ENCODE data around the gene NTN3. TPM values are rescaled to one million over a fixed set of nuclear protein-coding genes. Genes with fewer than 3 reads are reported as not detected.

Gene NTN3
- total RNA-seq, 3 donors from 2014 or later, result 0.44 TPM; not detected in 2

DNA sequence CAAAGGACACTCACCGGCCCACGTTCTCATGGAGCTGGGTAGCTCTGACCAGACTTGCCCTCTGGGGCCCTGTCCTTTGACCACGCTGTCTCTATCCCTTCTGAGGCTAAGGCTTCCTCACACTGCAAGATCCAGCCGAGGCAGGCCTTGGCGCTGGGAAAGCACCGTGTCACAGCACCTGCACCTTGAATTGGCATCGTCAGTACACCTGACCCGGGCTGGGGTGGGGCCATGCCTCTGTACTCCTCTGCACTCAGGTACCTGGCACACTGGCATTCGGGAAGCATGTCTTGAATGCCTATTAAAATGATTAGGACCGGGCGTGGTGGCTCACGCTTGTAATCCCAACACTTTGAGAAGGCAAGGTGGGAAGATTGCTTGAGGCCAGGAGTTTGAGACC lies 9.9 kb downstream of the NTN3 start:
- TF ChIP-seq, protein P1, sequence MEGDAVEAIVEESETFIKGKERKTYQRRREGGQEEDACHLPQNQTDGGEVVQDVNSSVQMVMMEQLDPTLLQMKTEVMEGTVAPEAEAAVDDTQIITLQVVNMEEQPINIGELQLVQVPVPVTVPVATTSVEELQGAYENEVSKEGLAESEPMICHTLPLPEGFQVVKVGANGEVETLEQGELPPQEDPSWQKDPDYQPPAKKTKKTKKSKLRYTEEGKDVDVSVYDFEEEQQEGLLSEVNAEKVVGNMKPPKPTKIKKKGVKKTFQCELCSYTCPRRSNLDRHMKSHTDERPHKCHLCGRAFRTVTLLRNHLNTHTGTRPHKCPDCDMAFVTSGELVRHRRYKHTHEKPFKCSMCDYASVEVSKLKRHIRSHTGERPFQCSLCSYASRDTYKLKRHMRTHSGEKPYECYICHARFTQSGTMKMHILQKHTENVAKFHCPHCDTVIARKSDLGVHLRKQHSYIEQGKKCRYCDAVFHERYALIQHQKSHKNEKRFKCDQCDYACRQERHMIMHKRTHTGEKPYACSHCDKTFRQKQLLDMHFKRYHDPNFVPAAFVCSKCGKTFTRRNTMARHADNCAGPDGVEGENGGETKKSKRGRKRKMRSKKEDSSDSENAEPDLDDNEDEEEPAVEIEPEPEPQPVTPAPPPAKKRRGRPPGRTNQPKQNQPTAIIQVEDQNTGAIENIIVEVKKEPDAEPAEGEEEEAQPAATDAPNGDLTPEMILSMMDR (IDR thresholded peaks at IDR 0.05), result no peak
- peak; percentile 78 to 86 (median 81) for DNase-seq
- intact Hi-C loops (cut with DNase I, micrococcal nuclease), result no loop called here

DNA sequence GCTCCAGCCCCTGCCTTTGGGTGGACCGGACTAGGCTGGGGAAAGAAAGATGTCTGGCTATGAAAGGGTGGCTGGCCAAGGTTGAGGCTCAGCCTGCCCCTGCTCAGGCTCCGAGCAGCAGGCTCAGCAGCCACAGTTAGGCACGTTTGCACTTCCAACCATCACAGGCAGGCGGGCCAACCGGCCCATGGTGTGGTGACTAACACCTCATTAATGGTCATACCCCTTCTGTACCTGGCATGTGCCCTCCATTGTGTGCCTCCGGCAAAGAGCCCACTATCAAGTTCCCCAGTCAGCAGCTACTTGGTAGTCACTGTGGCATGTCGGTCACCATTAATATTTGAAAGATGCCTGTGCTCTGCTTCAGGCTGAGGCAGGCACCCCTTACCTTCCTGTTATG lies 10.6 kb downstream of the NTN3 start:
- ATAC-seq (no peak), DNase-seq (no peak)
- Histone ChIP-seq H3K4me1 (ENCODE audit: low read depth) (peaks cover 12% of the 10 kb centered on the region), H3K4me3 (no peak overlapping the region), H3K9me3 (no peaks in the 10 kb centered on the region), H3K36me3 (ENCODE audit: low read depth) (no peaks in the 10 kb centered on the region)
- TF ChIP-seq, protein P1 (IDR thresholded peaks at IDR 0.05), result no peak
- intact Hi-C loops (cut with DNase I, micrococcal nuclease), result no loop called here

More for the DNA sequence above, 9.9 kb downstream of the NTN3 start:
- Histone ChIP-seq H3K4me1 (ENCODE audit: low read depth) (peaks cover 14% of the 10 kb centered on the region), H3K9me3 (no peaks in the 10 kb centered on the region), H3K4me3 (no peak overlapping the region), H3K36me3 (ENCODE audit: low read depth) (no peaks in the 10 kb centered on the region)
- peak; percentile 94 for ATAC-seq

DNA sequence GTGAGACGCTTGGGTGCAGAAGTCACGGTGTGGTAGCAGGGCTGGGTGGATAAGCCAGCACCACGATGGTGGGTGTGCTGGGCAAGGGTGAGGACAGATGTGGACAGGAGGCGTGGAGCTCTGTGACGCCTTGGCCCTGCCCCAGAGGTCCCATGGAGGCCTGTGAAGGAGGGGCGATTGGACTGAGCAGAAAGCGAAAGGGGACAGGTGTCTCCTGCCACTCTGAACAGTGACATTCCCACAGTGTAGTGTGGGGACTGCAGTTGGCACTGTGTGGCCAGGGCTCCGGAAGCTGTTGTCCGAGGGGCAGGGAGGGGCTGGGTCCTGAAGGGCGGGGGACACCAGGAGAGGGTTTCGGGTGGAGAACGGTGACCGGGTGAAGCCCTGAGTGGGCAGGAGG lies 11.2 kb downstream of the NTN3 start:
- DNase-seq, result no peak
- Histone ChIP-seq H3K9me3 (no peaks in the 10 kb centered on the region), H3K4me3 (no peak overlapping the region), H3K4me1 (ENCODE audit: low read depth) (peaks cover 12% of the 10 kb centered on the region), H3K36me3 (ENCODE audit: low read depth) (no peaks in the 10 kb centered on the region)
- TF ChIP-seq, protein P1 (IDR thresholded peaks at IDR 0.05), result no peak
- ATAC-seq, result no peak
- intact Hi-C loops (cut with DNase I, micrococcal nuclease), result no loop called here

DNA sequence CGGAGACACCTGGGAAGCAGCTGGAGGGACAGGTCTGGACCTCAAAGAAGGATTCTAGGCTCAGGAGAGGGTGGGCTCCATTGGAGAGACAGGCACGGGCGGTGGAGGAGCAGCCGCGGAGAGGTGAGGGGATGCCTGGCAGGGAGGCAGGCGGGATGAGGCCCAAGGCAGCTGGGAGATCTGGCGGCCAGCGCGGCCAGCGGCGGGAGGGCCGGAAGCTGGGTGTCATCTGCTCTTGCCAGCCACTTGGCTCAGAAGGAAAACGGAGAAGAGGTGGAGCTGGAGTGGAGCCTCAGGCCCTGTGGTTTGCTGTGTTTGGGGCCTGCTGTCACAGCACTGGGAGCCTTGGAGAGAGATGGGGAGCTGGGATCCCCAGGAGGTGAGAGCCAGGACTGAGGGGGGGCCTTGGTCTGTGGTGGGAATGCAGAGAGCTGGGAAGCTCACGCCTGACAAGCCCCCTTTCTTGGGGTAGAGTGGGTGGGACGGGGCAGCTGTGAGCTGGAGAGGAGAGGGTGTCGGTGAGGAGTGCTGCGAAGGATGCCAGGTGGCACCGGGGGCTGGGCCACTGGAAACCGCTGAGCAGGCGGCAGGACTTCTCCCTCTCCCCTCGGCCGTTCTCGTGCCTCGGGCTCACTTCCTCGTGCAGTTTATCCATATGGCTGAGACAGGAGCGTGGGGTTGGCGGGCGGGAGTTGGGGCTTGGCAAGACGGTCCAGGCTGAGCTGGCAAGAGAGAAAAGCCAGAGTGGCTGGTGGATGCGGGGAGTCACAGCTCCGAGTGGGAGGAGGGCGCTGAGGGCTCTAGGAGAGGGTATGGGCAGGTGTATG lies 11.8 kb downstream of the NTN3 start:
- intact Hi-C loops (cut with DNase I, micrococcal nuclease), result no loop called here
- TF ChIP-seq, protein P1 (IDR thresholded peaks at IDR 0.05), result no peak
- H3K9me3 ChIP-seq, result no peaks in the 10 kb centered on the region
- ATAC-seq (no peak), DNase-seq (no peak)
- H3K4me1 ChIP-seq (ENCODE audit: low read depth), result peaks cover 12% of the 10 kb centered on the region
- H3K4me3 ChIP-seq, result no peak overlapping the region
- no peaks in the 10 kb centered on the region for H3K36me3 ChIP-seq (ENCODE audit: low read depth)

DNA sequence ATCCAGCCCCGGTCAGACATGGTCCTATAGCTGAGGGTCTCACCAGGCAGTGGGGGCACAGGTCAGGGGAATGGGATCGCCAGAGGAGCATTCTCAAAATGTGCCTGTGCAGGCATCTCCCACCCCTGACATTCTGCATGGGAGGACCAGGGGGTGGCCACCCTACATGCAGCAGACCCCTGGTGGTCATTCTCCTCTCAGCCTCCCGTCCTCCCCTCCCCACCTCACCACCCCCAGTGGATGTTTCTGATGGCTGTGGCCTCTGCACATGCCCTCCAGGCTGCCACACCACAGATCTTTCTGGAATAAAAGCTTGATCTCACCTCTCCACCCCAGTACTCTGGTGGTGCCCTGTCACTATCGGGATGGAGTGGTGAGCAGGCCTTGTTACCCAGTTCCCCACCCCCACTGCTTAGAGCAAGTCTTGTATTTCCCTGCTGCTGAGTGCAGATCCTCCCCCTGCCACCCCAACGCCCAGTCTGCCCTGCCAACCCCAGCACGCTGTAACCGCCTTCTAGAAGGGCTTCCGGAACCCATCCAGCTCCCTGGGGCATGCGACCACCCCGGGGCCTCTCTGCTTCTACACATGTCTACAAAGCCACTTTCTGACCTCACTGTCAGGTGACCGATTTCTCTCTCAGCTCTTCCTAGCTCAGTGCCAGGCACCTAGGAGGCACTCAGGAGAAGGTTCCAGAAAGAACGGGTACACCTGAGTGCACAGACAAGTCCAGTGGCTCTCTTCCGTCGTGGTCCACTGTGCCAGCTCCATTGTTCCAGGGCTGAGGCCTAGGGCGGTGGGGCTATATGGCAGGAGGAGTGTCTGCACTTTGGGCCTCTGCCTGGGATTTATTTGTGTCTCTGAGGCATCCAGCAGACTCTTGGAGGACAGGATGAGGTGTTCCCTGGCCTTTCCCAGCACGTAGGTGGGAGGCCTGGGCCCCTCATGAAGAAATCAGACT lies 13.1 kb downstream of the NTN3 start:
- intact Hi-C loops (cut with DNase I, micrococcal nuclease), result no loop called here
- no peaks in the 10 kb centered on the region for H3K9me3 ChIP-seq
- H3K4me3 ChIP-seq, result no peak overlapping the region
- TF ChIP-seq, protein P1 (IDR thresholded peaks at IDR 0.05), result no peak
- no peak for ATAC-seq
- no peak for DNase-seq
- H3K4me1 ChIP-seq (ENCODE audit: low read depth), result peaks cover 12% of the 10 kb centered on the region
- no peaks in the 10 kb centered on the region for H3K36me3 ChIP-seq (ENCODE audit: low read depth)

Measured in mucosa of descending colon (tissue), 3 donors.